GM12872 (cell line): ENCODE data around the gene FIG4.

Source experiments
- CTCF ChIP-seq: IDR thresholded peaks from 3 replicates; pipeline ENCODE4 v1.5.1; 2011; ENCODE audit warnings: low read depth, mild to moderate bottlenecking, low read length, moderate library complexity; ENCODE audit not compliant: insufficient read depth

Gene FIG4

GRCh38 chr6:109782491-109782999 lies 91.4 kb downstream of the FIG4 start:
- TF ChIP-seq CTCF, result no peak

GRCh38 chr6:109783250-109783986 lies 92.3 kb downstream of the FIG4 start:
- TF ChIP-seq CTCF, result peak; percentile 17; the same call in 1 of the 3 replicates

GRCh38 chr6:109787312-109787711 lies 96.2 kb downstream of the FIG4 start:
- no peak for TF ChIP-seq CTCF

GRCh38 chr6:109788687-109789086 lies 97.6 kb downstream of the FIG4 start:
- no peak for TF ChIP-seq CTCF

GRCh38 chr6:109790131-109790530 lies 99.0 kb downstream of the FIG4 start:
- no peak for TF ChIP-seq CTCF

GRCh38 chr6:109791301-109791700 lies 100.2 kb downstream of the FIG4 start:
- no peak for TF ChIP-seq CTCF

- TF ChIP-seq CTCF, result no peak
Measured at GRCh38 chr6:109793021-109793420, 101.9 kb downstream of the FIG4 start.
